Measurements from ENCODE around the gene C6. TPM values are rescaled to one million over a fixed set of nuclear protein-coding genes. Genes with fewer than 3 reads are reported as not detected.
"Not testable (repeated sequence)": the region's sequence is repeated elsewhere in the genome, so short reads cannot be mapped to it uniquely, and the experiment has no call there.

C6 gene
- total RNA-seq, 1 donor from 2014 or later = not detected

- no peak overlapping the region for H3K4me3 Mint-ChIP-seq
- H3K9me3 Mint-ChIP-seq = no peaks in the 10 kb centered on the region
- H3K36me3 Mint-ChIP-seq (ENCODE audit: low read depth) = no peaks in the 10 kb centered on the region
- H3K27me3 Mint-ChIP-seq (ENCODE audit: insufficient read depth) = no peaks in the 10 kb centered on the region
- H3K27ac Mint-ChIP-seq = no peak overlapping the region
- no peaks in the 10 kb centered on the region for H3K4me1 Mint-ChIP-seq (ENCODE audit: low read depth)
- DNase-seq (ENCODE audit: low spot score) = no peak
- intact Hi-C loops (cut with micrococcal nuclease) = no loop called here
Observed at GRCh38 chr5:41193456-41194205, 19.7 kb downstream of the C6 start.

DNA sequence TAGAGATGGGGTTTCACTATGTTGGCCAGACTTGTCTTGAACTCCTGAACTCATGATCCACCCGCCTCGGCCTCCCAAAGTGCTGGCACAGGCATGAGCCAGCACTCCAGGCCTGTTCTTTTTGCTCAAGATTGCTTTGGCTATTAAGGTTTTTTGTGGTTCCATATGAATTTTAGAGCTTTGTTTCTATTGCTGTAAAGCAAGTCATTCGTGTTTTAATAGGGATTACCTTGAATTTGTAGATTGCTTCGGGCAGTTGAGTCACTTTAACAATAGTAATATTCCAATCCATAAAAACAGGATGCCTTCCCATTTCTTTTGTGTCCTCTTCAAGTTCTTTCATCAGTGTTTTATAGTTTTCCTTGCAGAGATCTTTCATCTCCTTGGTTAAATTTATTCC lies 22.1 kb downstream of the C6 start:
- no peaks in the 10 kb centered on the region for H3K9me3 Mint-ChIP-seq
- intact Hi-C loops (cut with micrococcal nuclease) = no loop called here
- no peak overlapping the region for H3K27ac Mint-ChIP-seq

GRCh38 chr5:41186143-41186542 lies 27.2 kb downstream of the C6 start:
- H3K27me3 Mint-ChIP-seq (ENCODE audit: insufficient read depth) = no peaks in the 10 kb centered on the region
- H3K9me3 Mint-ChIP-seq = no peaks in the 10 kb centered on the region
- H3K4me3 Mint-ChIP-seq = no peak overlapping the region
- DNase-seq (ENCODE audit: low spot score) = no peak
- H3K27ac Mint-ChIP-seq = no peak overlapping the region
- H3K4me1 Mint-ChIP-seq (ENCODE audit: low read depth) = no peaks in the 10 kb centered on the region
- no peaks in the 10 kb centered on the region for H3K36me3 Mint-ChIP-seq (ENCODE audit: low read depth)
- intact Hi-C loops (cut with micrococcal nuclease) = no loop called here

More for the DNA sequence above, 22.1 kb downstream of the C6 start:
- DNase-seq (ENCODE audit: low spot score) = no peak
- no peaks in the 10 kb centered on the region for H3K27me3 Mint-ChIP-seq (ENCODE audit: insufficient read depth)
- no peak overlapping the region for H3K4me3 Mint-ChIP-seq
- H3K4me1 Mint-ChIP-seq (ENCODE audit: low read depth) = no peaks in the 10 kb centered on the region
- no peaks in the 10 kb centered on the region for H3K36me3 Mint-ChIP-seq (ENCODE audit: low read depth)

DNA sequence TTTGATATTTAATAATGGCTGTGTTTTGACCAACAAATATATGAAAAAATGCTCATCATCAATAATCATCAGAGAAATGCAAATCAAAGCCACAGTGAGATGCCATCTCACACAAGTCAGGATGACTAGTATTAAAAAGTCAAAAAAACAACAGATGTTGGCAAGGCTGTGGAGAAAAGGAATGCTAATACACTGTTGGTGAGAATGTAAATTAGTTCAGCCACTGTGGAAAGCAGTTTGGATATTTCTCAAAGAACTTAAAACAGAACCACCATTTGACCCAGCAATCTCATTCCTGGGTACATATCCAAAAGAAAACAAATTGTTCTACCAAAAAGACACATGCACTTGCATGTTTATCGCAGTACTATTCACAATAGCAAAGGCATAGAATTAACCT lies 30.0 kb downstream of the C6 start:
- H3K9me3 Mint-ChIP-seq; H3K4me3 Mint-ChIP-seq; intact Hi-C loops (cut with micrococcal nuclease); DNase-seq (ENCODE audit: low spot score); H3K4me1 Mint-ChIP-seq (ENCODE audit: low read depth); H3K36me3 Mint-ChIP-seq (ENCODE audit: low read depth); H3K27me3 Mint-ChIP-seq (ENCODE audit: insufficient read depth); H3K27ac Mint-ChIP-seq: not testable (repeated sequence)

DNA sequence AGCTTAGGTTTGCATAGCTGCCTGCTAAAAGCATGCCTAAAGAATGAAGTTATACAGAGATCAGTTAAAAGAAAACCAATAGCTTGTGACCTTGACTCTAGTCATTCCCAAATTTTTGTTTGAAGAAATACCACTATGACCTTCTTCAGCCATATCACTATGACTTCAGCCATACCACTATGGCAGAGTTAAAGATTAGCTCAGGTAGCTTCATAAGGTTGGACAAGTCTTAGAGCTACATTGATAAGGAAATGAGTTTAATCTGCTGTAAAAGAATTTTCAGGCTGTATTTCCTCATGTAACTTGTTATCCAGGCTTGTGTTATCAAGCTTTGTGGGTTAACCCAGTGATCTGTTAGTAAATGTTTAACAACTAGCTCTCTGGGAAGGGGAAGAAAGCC lies 30.7 kb downstream of the C6 start:
- Mint-ChIP-seq H3K4me3 (no peak overlapping the region), H3K27ac (no peak overlapping the region), H3K4me1 (ENCODE audit: low read depth) (no peaks in the 10 kb centered on the region), H3K36me3 (ENCODE audit: low read depth) (no peaks in the 10 kb centered on the region), H3K9me3 (no peaks in the 10 kb centered on the region), H3K27me3 (ENCODE audit: insufficient read depth) (no peaks in the 10 kb centered on the region)
- no peak for DNase-seq (ENCODE audit: low spot score)
- intact Hi-C loops (cut with micrococcal nuclease) = no loop called here

DNA sequence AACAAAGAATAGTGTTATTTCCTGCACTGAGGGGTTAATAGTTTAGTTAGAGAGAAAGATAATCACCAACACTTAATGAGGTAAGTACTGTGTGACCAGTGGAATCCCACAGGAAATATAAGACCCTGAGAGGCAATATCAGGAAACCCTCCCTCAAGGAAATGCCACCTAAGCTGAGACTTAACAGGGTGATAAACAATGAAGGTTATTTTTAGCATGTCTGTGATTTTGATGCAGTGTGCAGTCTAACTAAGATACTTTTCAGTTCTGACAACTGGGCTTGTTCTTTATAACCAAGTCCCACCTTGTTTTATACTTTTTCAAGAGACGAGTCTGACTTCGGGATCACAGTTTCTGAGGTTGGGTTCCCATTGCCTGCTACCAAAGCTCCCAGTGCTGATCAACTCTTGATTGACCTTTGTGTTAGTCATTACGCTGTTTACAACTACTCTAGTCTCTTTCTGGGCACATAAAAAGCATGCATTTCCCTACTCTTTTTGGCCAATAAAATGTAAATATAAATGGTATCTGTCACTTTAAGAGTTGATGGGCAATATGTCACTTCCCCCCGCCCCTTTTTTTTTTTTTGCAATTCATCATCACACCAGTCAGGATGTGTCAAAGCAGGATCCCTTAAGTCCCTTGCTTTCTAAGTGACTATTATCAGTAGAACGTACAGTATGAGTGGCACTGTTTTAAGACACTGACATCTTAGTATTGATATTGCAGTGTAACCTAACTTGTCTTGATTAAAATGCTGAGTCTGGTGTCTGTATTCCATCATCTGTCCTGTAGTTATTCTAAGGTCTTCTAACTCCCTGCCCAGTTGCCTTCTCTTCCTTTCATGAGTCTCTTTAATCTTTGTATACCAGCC lies 31.4 kb downstream of the C6 start:
- Mint-ChIP-seq H3K9me3 (no peaks in the 10 kb centered on the region), H3K36me3 (ENCODE audit: low read depth) (no peaks in the 10 kb centered on the region), H3K27me3 (ENCODE audit: insufficient read depth) (no peaks in the 10 kb centered on the region), H3K4me3 (no peak overlapping the region), H3K4me1 (ENCODE audit: low read depth) (no peaks in the 10 kb centered on the region), H3K27ac (no peak overlapping the region)
- DNase-seq (ENCODE audit: low spot score) = no peak
- intact Hi-C loops (cut with micrococcal nuclease) = no loop called here

GRCh38 chr5:41176952-41177351 lies 36.4 kb downstream of the C6 start:
- intact Hi-C loops (cut with micrococcal nuclease) = no loop called here
- Mint-ChIP-seq H3K27ac (no peak overlapping the region), H3K4me3 (no peak overlapping the region), H3K27me3 (ENCODE audit: insufficient read depth) (no peaks in the 10 kb centered on the region), H3K4me1 (ENCODE audit: low read depth) (no peaks in the 10 kb centered on the region), H3K36me3 (ENCODE audit: low read depth) (no peaks in the 10 kb centered on the region), H3K9me3 (no peaks in the 10 kb centered on the region)
- DNase-seq (ENCODE audit: low spot score) = no peak

GRCh38 chr5:41172012-41172411 lies 41.3 kb downstream of the C6 start:
- Mint-ChIP-seq H3K9me3 (no peaks in the 10 kb centered on the region), H3K4me1 (ENCODE audit: low read depth) (no peaks in the 10 kb centered on the region), H3K27ac (no peak overlapping the region), H3K36me3 (ENCODE audit: low read depth) (no peaks in the 10 kb centered on the region), H3K4me3 (no peak overlapping the region), H3K27me3 (ENCODE audit: insufficient read depth) (no peaks in the 10 kb centered on the region)
- intact Hi-C loops (cut with micrococcal nuclease) = no loop called here
- no peak for DNase-seq (ENCODE audit: low spot score)

DNA sequence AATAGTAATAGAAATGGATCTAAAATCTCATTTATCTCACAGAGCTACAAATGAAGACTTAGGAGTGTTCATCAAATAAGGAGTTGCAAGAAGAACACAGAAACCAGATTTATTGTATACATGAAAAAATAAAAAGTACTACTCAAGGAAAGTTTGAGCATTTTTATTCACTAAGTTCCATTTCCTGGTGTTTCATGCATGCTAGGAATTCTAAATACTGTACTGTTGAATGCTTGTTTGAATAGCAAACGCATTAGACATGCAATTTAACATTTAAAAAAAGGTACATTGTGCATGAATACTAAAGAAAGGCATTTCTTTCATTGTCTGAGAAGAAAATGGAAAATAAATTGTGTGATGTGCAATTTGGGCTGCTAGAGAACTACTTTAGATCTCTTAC lies 52.1 kb downstream of the C6 start:
- Mint-ChIP-seq H3K27me3 (ENCODE audit: insufficient read depth) (no peaks in the 10 kb centered on the region), H3K36me3 (ENCODE audit: low read depth) (no peaks in the 10 kb centered on the region), H3K27ac (no peak overlapping the region), H3K4me1 (ENCODE audit: low read depth) (no peaks in the 10 kb centered on the region), H3K4me3 (no peak overlapping the region), H3K9me3 (no peaks in the 10 kb centered on the region)
- DNase-seq (ENCODE audit: low spot score) = no peak
- intact Hi-C loops (cut with micrococcal nuclease) = no loop called here

DNA sequence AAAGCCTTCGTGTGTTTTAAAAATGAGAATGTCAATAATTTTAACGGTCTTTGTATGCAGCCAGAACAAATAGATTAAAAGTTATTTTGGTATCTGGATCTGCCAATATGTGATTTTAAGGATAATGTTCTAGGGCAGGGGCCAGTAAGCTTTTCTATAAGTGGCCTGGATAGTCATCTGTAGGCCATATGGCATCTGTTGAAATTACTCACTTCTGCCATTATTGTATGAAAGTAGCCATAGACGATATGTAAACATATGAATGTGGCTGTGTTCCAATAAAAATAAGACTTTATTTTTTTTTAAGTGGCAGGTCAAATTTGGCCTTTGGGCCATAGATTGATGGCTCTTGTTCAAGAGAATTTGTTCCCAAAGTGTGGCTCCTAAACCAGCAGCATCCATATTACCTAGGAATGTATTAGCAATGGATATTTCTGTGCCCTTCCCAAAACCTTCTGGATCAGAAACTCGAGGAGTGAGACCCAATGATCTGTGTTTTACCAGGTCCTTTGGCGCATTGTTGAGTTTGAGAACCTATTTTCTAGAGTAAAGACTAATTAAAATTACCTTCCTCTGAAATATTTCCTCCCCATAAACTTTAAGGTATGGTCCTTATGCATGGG lies 55.9 kb downstream of the C6 start:
- no peaks in the 10 kb centered on the region for H3K9me3 Mint-ChIP-seq
- H3K4me1 Mint-ChIP-seq (ENCODE audit: low read depth) = no peaks in the 10 kb centered on the region
- no peak overlapping the region for H3K27ac Mint-ChIP-seq
- no peaks in the 10 kb centered on the region for H3K36me3 Mint-ChIP-seq (ENCODE audit: low read depth)
- intact Hi-C loops (cut with micrococcal nuclease) = no loop called here
- no peaks in the 10 kb centered on the region for H3K27me3 Mint-ChIP-seq (ENCODE audit: insufficient read depth)
- DNase-seq (ENCODE audit: low spot score) = no peak
- H3K4me3 Mint-ChIP-seq = no peak overlapping the region

DNA sequence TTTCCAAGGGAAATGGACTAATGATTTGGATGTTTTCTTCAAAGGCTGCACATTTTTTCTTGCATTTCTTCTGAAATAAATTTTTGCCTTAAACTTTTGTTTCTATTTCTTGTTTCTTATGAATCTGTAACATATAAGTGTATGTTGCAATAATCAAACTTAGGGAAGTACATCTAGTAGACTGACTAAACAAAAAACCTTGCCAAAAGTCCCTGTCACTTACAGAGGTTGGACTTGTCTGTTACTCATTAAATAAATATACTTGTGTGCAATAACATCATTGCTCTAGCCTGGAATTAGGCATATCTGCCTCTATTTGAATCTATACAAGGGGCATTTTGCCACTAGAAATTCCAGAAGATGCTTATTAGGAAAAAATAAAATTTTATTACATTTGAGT lies 56.6 kb downstream of the C6 start:
- no peaks in the 10 kb centered on the region for H3K4me1 Mint-ChIP-seq (ENCODE audit: low read depth)
- no peak overlapping the region for H3K4me3 Mint-ChIP-seq
- intact Hi-C loops (cut with micrococcal nuclease) = no loop called here
- H3K9me3 Mint-ChIP-seq = no peaks in the 10 kb centered on the region
- no peak for DNase-seq (ENCODE audit: low spot score)
- no peaks in the 10 kb centered on the region for H3K27me3 Mint-ChIP-seq (ENCODE audit: insufficient read depth)
- no peak overlapping the region for H3K27ac Mint-ChIP-seq
- H3K36me3 Mint-ChIP-seq (ENCODE audit: low read depth) = no peaks in the 10 kb centered on the region

DNA sequence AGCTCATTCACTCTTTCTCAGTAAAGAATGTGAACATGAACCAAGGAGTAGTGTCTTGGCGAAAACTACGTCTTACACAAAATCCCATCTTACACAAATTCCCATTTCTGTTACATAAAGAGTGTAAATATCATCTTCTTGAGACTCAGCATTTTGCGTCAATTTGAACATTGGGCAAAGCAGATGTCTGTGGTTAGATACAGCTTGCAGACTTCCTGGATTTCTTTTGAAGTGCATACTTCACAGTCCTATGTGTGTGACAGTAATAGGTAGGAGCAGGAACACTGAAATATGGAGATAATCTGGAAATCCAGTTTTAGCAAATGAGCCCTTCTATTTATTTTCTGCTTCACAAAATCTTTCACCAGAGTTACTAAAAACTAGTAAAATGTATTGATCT lies 58.8 kb downstream of the C6 start:
- intact Hi-C loops (cut with micrococcal nuclease) = no loop called here
- no peaks in the 10 kb centered on the region for H3K4me1 Mint-ChIP-seq (ENCODE audit: low read depth)
- H3K36me3 Mint-ChIP-seq (ENCODE audit: low read depth) = no peaks in the 10 kb centered on the region
- H3K9me3 Mint-ChIP-seq = no peaks in the 10 kb centered on the region
- no peak for DNase-seq (ENCODE audit: low spot score)
- no peaks in the 10 kb centered on the region for H3K27me3 Mint-ChIP-seq (ENCODE audit: insufficient read depth)
- no peak overlapping the region for H3K27ac Mint-ChIP-seq
- H3K4me3 Mint-ChIP-seq = no peak overlapping the region

DNA sequence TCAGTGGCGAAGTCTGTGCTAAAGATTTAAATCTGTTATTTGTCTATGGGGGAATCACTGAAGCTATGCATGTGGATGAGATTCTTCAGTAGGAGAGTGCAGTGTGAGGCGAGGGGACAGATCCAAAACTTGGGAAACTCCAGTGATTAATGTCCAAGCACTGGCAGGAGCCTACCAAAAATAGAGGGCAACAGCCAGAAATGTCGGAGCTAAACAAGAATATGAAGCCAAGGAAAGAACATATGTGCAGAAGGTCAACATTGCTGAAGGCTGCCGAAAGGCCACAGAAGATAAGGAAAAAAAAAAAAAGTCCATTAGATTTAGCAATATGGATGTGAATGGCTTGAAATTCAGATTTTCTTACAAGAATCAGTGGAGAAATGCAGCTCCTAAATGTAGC lies 61.8 kb downstream of the C6 start:
- no peak for DNase-seq (ENCODE audit: low spot score)
- intact Hi-C loops (cut with micrococcal nuclease) = no loop called here
- H3K27me3 Mint-ChIP-seq (ENCODE audit: insufficient read depth) = no peaks in the 10 kb centered on the region
- H3K9me3 Mint-ChIP-seq = no peaks in the 10 kb centered on the region
- H3K4me3 Mint-ChIP-seq = no peak overlapping the region
- H3K27ac Mint-ChIP-seq = no peak overlapping the region
- H3K4me1 Mint-ChIP-seq (ENCODE audit: low read depth) = no peaks in the 10 kb centered on the region
- no peaks in the 10 kb centered on the region for H3K36me3 Mint-ChIP-seq (ENCODE audit: low read depth)

Data from activated T-helper 1 cell treated with anti-CD3 and anti-CD28 coated beads, Interleukin-12 subunit alpha, Interleukin-12 subunit beta, Interleukin-2, Interleukin-4 antibody, amounts not matched to agents 30 ng/mL and 10 ng/mL and 1 ng/mL, durations not matched to agents 14 hours and 24 hours and 36 hours (primary cell).